Activated CD4-positive, alpha-beta T cell treated with anti-CD3 and anti-CD28 coated beads for 36 hours (primary cell): Measurements from ENCODE around the gene GPAM. TPM values are rescaled to one million over a fixed set of nuclear protein-coding genes. Genes with fewer than 3 reads are reported as not detected.

Experiments
- ATAC-seq: fragments of 200-7000 bp; cut with Tn5 transposase; one replicate; pipeline ENCODE4 v1.10.0; 2021; ENCODE audit warnings: mild to moderate bottlenecking, moderate library complexity
- CTCF ChIA-PET: fragments of 350-600 bp; sonication (Branson Sonifier 250); formaldehyde crosslinking; loops from one replicate; lab custom pipeline; 2021; ENCODE audit warnings: antibody characterized with exemption; lab: Charles Lee
- POLR2A ChIA-PET: fragments of 350-600 bp; sonication (Branson Sonifier 250); formaldehyde crosslinking; loops from one replicate; lab custom pipeline; 2021; ENCODE audit warnings: antibody characterized with exemption, inconsistent platforms; lab: Charles Lee
- DNase-seq: peaks from one replicate; pipeline ENCODE4 v3.0.0-alpha.2; 2020
- H3K27ac Mint-ChIP-seq: one replicate; pipeline ENCODE4 v1.8.0; 2021; ENCODE audit warnings: mixed read lengths
- H3K27me3 Mint-ChIP-seq: one replicate; pipeline ENCODE4 v1.8.0; 2021; ENCODE audit warnings: mixed read lengths
- H3K36me3 Mint-ChIP-seq: one replicate; pipeline ENCODE4 v1.8.0; 2021; ENCODE audit warnings: low read depth, mixed read lengths
- H3K4me1 Mint-ChIP-seq: one replicate; pipeline ENCODE4 v1.8.0; 2021; ENCODE audit warnings: mixed read lengths
- H3K4me3 Mint-ChIP-seq: one replicate; pipeline ENCODE4 v1.8.0; 2021; ENCODE audit warnings: mild to moderate bottlenecking, moderate library complexity, mixed read lengths
- H3K9me3 Mint-ChIP-seq: one replicate; pipeline ENCODE4 v1.8.0; 2021; ENCODE audit warnings: low read depth, mixed read lengths
- intact Hi-C, 2 experiments: fragments of 100-400 bp; cut with DNase I in 1 of 2; cut with micrococcal nuclease in 1 of 2; formaldehyde crosslinking; loops; one replicate each; pipeline versions ENCODE4 v1.14.2 to v1.15.1; 2022 to 2024; cut with DNase I, micrococcal nuclease
- total RNA-seq, 2 experiments: library from RNA; stranded (reverse); gene quantifications; one replicate each; pipeline ENCODE4 v1.2.3, GENCODE V29; 2021

GPAM gene
- total RNA-seq, 2 experiments from 2014 or later, result 5.7 to 7.5 TPM

GRCh38 chr10:112145263-112145662, 38.3 kb downstream of the GPAM start:
- Mint-ChIP-seq H3K9me3 (no peaks in the 10 kb centered on the region), H3K4me3 (no peak overlapping the region), H3K27me3 (no peaks in the 10 kb centered on the region), H3K27ac (no peak overlapping the region), H3K4me1 (no peaks in the 10 kb centered on the region), H3K36me3 (peaks cover 3% of the 10 kb centered on the region)
- intact Hi-C loops, result loop anchor here in 1 of 2 experiments (10.0 kb wide), 1 partner anchor 1530 kb away; no protein-coding TSS in a partner anchor
- ATAC-seq, result no peak
- POLR2A ChIA-PET, result no interaction called here
- DNase-seq, result no peak
- CTCF ChIA-PET, result interaction anchor here (0.6 to 1.0 kb wide), 2 partner anchors 9 to 50 kb away, joined by 3 to 4 read pairs; no protein-coding TSS in a partner anchor

DNA sequence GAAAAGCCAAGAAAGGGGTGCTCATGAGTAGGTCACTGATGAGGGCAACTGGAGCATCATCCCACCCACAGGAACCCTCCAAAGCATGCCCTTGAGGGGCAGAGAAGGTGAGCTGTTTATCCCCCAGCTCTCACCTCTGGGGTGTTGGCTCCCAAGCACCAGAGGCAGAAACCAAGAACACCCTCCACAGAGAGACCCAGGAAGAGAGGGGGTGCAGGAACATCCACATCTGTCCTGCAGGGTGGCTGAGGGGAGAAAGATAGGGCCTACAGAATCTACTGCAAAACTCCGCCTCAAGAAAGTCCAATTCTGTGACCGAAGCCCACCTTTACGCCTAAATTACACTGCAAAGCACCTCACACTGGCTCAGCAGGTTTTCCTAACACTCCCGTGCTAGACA, 40.1 kb downstream of the GPAM start:
- Mint-ChIP-seq H3K36me3 (no peaks in the 10 kb centered on the region), H3K4me3 (no peak overlapping the region), H3K27me3 (no peaks in the 10 kb centered on the region), H3K4me1 (no peaks in the 10 kb centered on the region), H3K9me3 (no peaks in the 10 kb centered on the region), H3K27ac (no peak overlapping the region)
- no peak for ATAC-seq
- intact Hi-C loops, result loop anchor here in 1 of 2 experiments (10.0 kb wide), 1 partner anchor 1529 kb away; no protein-coding TSS in a partner anchor
- CTCF ChIA-PET, result no interaction called here
- POLR2A ChIA-PET, result no interaction called here
- DNase-seq, result no peak

DNA sequence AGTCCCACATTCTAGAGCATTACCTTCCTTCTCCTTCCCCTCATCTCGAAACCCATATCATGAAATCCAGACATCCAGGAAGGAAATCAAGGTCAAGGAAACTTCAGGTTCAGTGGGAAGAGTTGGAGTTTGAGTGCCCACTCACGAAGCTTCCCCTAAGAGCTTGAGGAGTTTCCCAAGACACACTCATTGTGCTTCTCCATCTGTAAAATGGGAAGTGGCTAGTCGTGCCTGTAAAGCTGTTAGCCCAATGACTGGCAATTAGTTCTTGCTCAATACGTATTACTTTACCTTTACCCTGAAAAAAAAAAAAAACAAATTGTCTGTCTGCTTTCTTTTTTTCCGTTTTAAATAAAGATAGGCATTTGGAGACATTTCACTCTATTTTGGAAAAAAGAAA, 42.3 kb downstream of the GPAM start:
- Mint-ChIP-seq H3K9me3 (no peaks in the 10 kb centered on the region), H3K27me3 (no peaks in the 10 kb centered on the region), H3K4me3 (no peak overlapping the region), H3K36me3 (no peaks in the 10 kb centered on the region), H3K4me1 (no peaks in the 10 kb centered on the region), H3K27ac (no peak overlapping the region)
- CTCF ChIA-PET, result interaction anchor here (0.8 to 1.8 kb wide), 7 partner anchors 11 to 384 kb away, joined by 3 to 6 read pairs (median 4); no protein-coding TSS in a partner anchor
- intact Hi-C loops, result loop anchor here in 1 of 2 experiments (2.0 to 10.0 kb wide), 2 partner anchors 332 to 1526 kb away; no protein-coding TSS in a partner anchor
- ATAC-seq (no peak), DNase-seq (no peak)
- POLR2A ChIA-PET, result no interaction called here

- no peaks in the 10 kb centered on the region for H3K27me3 Mint-ChIP-seq
- H3K27ac Mint-ChIP-seq, result no peak overlapping the region
- H3K4me3 Mint-ChIP-seq, result no peak overlapping the region
- ATAC-seq, result peak; percentile 99
- ChIA-PET POLR2A (interaction anchor here (0.5 kb wide), 1 partner anchor 444 kb away, joined by 3 read pairs; no protein-coding TSS in a partner anchor), CTCF (interaction anchor here (0.7 to 2.0 kb wide), 10 partner anchors 8 to 1345 kb away, joined by 3 to 6 read pairs (median 3); no protein-coding TSS in a partner anchor)
- intact Hi-C loops, result loop anchor here in 1 of 2 experiments (1.0 to 10.0 kb wide), 5 partner anchors 43 to 1526 kb away; partner anchors contain the start of gene GPAM
- H3K36me3 Mint-ChIP-seq, result no peaks in the 10 kb centered on the region
- H3K4me1 Mint-ChIP-seq, result no peaks in the 10 kb centered on the region
- H3K9me3 Mint-ChIP-seq, result no peaks in the 10 kb centered on the region
- peak; percentile 88 for DNase-seq
Measured at GRCh38 chr10:112140110-112140970, 43.2 kb downstream of the GPAM start.

- Mint-ChIP-seq H3K4me1 (no peaks in the 10 kb centered on the region), H3K4me3 (no peak overlapping the region), H3K27ac (no peak overlapping the region), H3K9me3 (no peaks in the 10 kb centered on the region), H3K36me3 (no peaks in the 10 kb centered on the region), H3K27me3 (no peaks in the 10 kb centered on the region)
- no peak for ATAC-seq
- POLR2A ChIA-PET, result no interaction called here
- CTCF ChIA-PET, result interaction anchor here (0.7 to 3.4 kb wide), 10 partner anchors 10 to 296 kb away, joined by 3 to 38 read pairs (median 6); no protein-coding TSS in a partner anchor
- no peak for DNase-seq
- intact Hi-C loops, result loop anchor here in 1 of 2 experiments (5.0 to 10.0 kb wide), 2 partner anchors 178 to 384 kb away; no protein-coding TSS in a partner anchor
Measured at GRCh38 chr10:112139176-112139575, 44.4 kb downstream of the GPAM start.

GRCh38 chr10:112137154-112137987, 46.2 kb downstream of the GPAM start:
- peak; percentile 50 for ATAC-seq
- Mint-ChIP-seq H3K36me3 (no peaks in the 10 kb centered on the region), H3K9me3 (no peaks in the 10 kb centered on the region), H3K27ac (no peak overlapping the region), H3K4me1 (no peaks in the 10 kb centered on the region), H3K4me3 (no peak overlapping the region), H3K27me3 (no peaks in the 10 kb centered on the region)
- intact Hi-C loops, result loop anchor here (1.0 to 10.0 kb wide), 4 partner anchors 177 to 1061 kb away; partner anchors contain the start of gene ADRA2A (in 1 of the 2)
- ChIA-PET POLR2A (no interaction called here), CTCF (interaction anchor here (0.6 to 3.4 kb wide), 42 partner anchors 8 to 1379 kb away, joined by 3 to 38 read pairs (median 4); no protein-coding TSS in a partner anchor)
- DNase-seq, result peak; percentile 84

GRCh38 chr10:112136486-112137153, 46.9 kb downstream of the GPAM start:
- H3K4me1 Mint-ChIP-seq, result no peaks in the 10 kb centered on the region
- H3K27me3 Mint-ChIP-seq, result no peaks in the 10 kb centered on the region
- no peak overlapping the region for H3K27ac Mint-ChIP-seq
- H3K9me3 Mint-ChIP-seq, result no peaks in the 10 kb centered on the region
- POLR2A ChIA-PET, result no interaction called here
- CTCF ChIA-PET, result interaction anchor here (0.6 to 3.4 kb wide), 42 partner anchors 8 to 1378 kb away, joined by 3 to 38 read pairs (median 4); no protein-coding TSS in a partner anchor
- DNase-seq (no peak), ATAC-seq (no peak)
- intact Hi-C loops, result loop anchor here (1.0 to 10.0 kb wide), 4 partner anchors 178 to 1060 kb away; partner anchors contain the start of gene ADRA2A (in 1 of the 2)
- no peaks in the 10 kb centered on the region for H3K36me3 Mint-ChIP-seq
- H3K4me3 Mint-ChIP-seq, result no peak overlapping the region

DNA sequence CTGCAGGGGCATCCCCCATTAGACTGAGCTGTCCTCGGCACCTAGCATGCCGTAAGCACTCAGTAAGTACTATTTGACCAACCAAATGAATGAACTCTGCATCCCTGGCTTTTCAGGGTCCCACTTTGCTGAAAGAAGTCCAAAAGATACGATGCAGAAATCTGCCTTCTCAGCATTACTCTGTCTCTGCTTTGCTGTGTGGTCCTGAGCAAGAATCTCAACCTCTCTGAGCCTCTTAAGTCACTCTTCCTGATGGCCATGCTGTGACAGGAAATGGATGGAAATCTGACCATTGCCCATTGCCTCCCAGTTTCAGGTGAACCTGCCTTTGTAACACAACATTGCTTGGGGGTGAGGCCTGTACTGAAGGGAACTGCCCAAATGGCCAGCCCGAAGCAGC, 48.0 kb downstream of the GPAM start:
- Mint-ChIP-seq H3K36me3 (no peaks in the 10 kb centered on the region), H3K9me3 (no peaks in the 10 kb centered on the region), H3K27me3 (no peaks in the 10 kb centered on the region), H3K4me1 (no peaks in the 10 kb centered on the region), H3K27ac (no peak overlapping the region), H3K4me3 (no peak overlapping the region)
- no peak for DNase-seq
- ATAC-seq, result no peak
- ChIA-PET POLR2A (no interaction called here), CTCF (interaction anchor here (0.9 to 3.4 kb wide), 5 partner anchors 10 to 290 kb away, joined by 3 to 38 read pairs (median 3); no protein-coding TSS in a partner anchor)
- intact Hi-C loops, result loop anchor here (2.0 to 10.0 kb wide), 3 partner anchors 182 to 1059 kb away; partner anchors contain the start of gene ADRA2A (in 1 of the 2)

- Mint-ChIP-seq H3K9me3 (no peaks in the 10 kb centered on the region), H3K4me3 (no peak overlapping the region), H3K27me3 (no peaks in the 10 kb centered on the region), H3K36me3 (no peaks in the 10 kb centered on the region), H3K4me1 (no peaks in the 10 kb centered on the region), H3K27ac (no peak overlapping the region)
- intact Hi-C loops, result loop anchor here in 1 of 2 experiments (10.0 kb wide), 1 partner anchor 378 kb away; no protein-coding TSS in a partner anchor
- CTCF ChIA-PET, result no interaction called here
- POLR2A ChIA-PET, result no interaction called here
- ATAC-seq, result no peak
- DNase-seq, result no peak
Measured at GRCh38 chr10:112132435-112132834, 51.1 kb downstream of the GPAM start.

- ChIA-PET POLR2A (no interaction called here), CTCF (no interaction called here)
- intact Hi-C loops, result loop anchor here in 1 of 2 experiments (10.0 kb wide), 1 partner anchor 377 kb away; no protein-coding TSS in a partner anchor
Measured at GRCh38 chr10:112131996-112132395, 51.6 kb downstream of the GPAM start.

More at GRCh38 chr10:112131996-112132395, 51.6 kb downstream of the GPAM start:
- Mint-ChIP-seq H3K4me1 (no peaks in the 10 kb centered on the region), H3K4me3 (no peak overlapping the region), H3K36me3 (no peaks in the 10 kb centered on the region), H3K27ac (no peak overlapping the region), H3K27me3 (no peaks in the 10 kb centered on the region), H3K9me3 (no peaks in the 10 kb centered on the region)
- DNase-seq (no peak), ATAC-seq (no peak)
